HepG2 (cell line): Measurements from ENCODE around the gene CCDC57. TPM values are rescaled to one million over a fixed set of nuclear protein-coding genes. Genes with fewer than 3 reads are reported as not detected.

Experiments used
- ATAC-seq: fragments of 200-7000 bp; cut with Tn5 transposase; 3 replicates; pipeline ENCODE4 v1.9.1; 2020; ENCODE audit warnings: mild to moderate bottlenecking, moderate library complexity
- BruUV-seq: library from RNA; stranded (reverse); fragments of 400-500 nt; replicated peaks from 2 replicates; lab custom pipeline; 2021; lab: Mats Ljungman, UMichigan
- CTCF ChIA-PET: fragments of 300-600 bp; formaldehyde crosslinking; extraction: SDS; loops from one replicate; lab custom pipeline; 2021; ENCODE audit warnings: low total read pairs, inconsistent platforms, low intra/inter-chr PET ratio; lab: Yijun Ruan, JAX
- POLR2A ChIA-PET: fragments of 350-600 bp; sonication (Branson Sonifier 250); formaldehyde crosslinking; loops from one replicate; lab custom pipeline; 2020; ENCODE audit warnings: antibody characterized with exemption, inconsistent platforms; lab: Yijun Ruan, JAX
- DNase-seq: peaks from one replicate; pipeline ENCODE4 v3.0.0-alpha.2; 2015; ENCODE audit warnings: low spot score
- FAIRE-seq: peaks from 3 replicates; lab custom pipeline; 2011; peaks lifted over from hg19 to GRCh38; lab: Jason Lieb, UNC
- H2AFZ ChIP-seq: one replicate; pipeline ENCODE4 v1.6.1; 2011; ENCODE audit warnings: low read length, inconsistent platforms
- H3K27ac ChIP-seq: fragments of 300-600 bp; 3 replicates; pipeline ENCODE4 v1.8.0; 2011; ENCODE audit warnings: mixed run types, mild to moderate bottlenecking, mixed read lengths, low read length, inconsistent platforms; ENCODE audit not compliant: insufficient read depth; ENCODE audit errors: extremely low read length
- H3K27me3 ChIP-seq, 2 experiments: fragments of 200-600 bp in 1 of 2; 2 replicates in 1 of 2; 3 replicates in 1 of 2; pipeline versions ENCODE4 v1.6.0 to v1.8.0; 2011; ENCODE audit warnings: low read length in 2 of 2, mild to moderate bottlenecking in 2 of 2, moderate library complexity in 2 of 2, inconsistent platforms in 1 of 2; ENCODE audit not compliant: insufficient read depth in 2 of 2, control insufficient read depth in 1 of 2
- H3K36me3 ChIP-seq, 2 experiments: fragments of 200-600 bp in 1 of 2; replicated peaks in 1 of 2; 2 replicates in 1 of 2; 3 replicates in 1 of 2; pipeline versions ENCODE4 v1.5.1 to v1.8.0; 2011; ENCODE audit warnings: low read length in 2 of 2, inconsistent platforms in 1 of 2; ENCODE audit not compliant: insufficient read depth in 2 of 2, control insufficient read depth in 1 of 2
- H3K4me1 ChIP-seq: 2 replicates; pipeline ENCODE4 v1.5.1; 2012; ENCODE audit warnings: low read length, inconsistent platforms; ENCODE audit not compliant: insufficient read depth
- H3K4me2 ChIP-seq: 2 replicates; pipeline ENCODE4 v1.6.0; 2011; ENCODE audit warnings: low read depth, low read length, inconsistent platforms
- H3K4me3 ChIP-seq, 3 experiments: fragments of 200-600 bp in 1 of 3; sonication (generic), shearing (Covaris generic) in 1 of 3; replicated peaks in 1 of 3; 2 replicates each; pipeline ENCODE4 v1.5.1; 2011 to 2016; ENCODE audit warnings: low read length in 3 of 3, inconsistent platforms in 2 of 3, low read depth in 2 of 3, mild to moderate bottlenecking in 2 of 3, control low read depth in 1 of 3, mixed read lengths in 1 of 3; ENCODE audit not compliant: insufficient read depth in 1 of 3
- H3K79me2 ChIP-seq: one replicate; pipeline ENCODE4 v1.6.1; 2011; ENCODE audit warnings: low read length, inconsistent platforms; ENCODE audit not compliant: insufficient read depth
- H3K9ac ChIP-seq: 2 replicates; pipeline ENCODE4 v1.6.0; 2011; ENCODE audit warnings: mild to moderate bottlenecking, low read depth, low read length, inconsistent platforms; ENCODE audit not compliant: insufficient read depth
- H3K9me3 ChIP-seq: 2 replicates; pipeline ENCODE4 v1.5.1; 2012; ENCODE audit warnings: mild to moderate bottlenecking, low read length
- H4K20me1 ChIP-seq: 2 replicates; pipeline ENCODE4 v1.6.0; 2011; ENCODE audit warnings: inconsistent platforms, mild to moderate bottlenecking, low read length, moderate library complexity; ENCODE audit not compliant: insufficient read depth
- ATF2 ChIP-seq: sonication (generic); formaldehyde crosslinking; IDR thresholded peaks from 2 replicates; pipeline ENCODE4 v1.4.0; 2020; ENCODE audit warnings: missing genetic modification reagents
- CENPBD1 ChIP-seq: sonication (generic); formaldehyde crosslinking; IDR thresholded peaks from 2 replicates; pipeline ENCODE4 v1.8.0; 2022; ENCODE audit warnings: missing genetic modification reagents, low read depth, mild to moderate bottlenecking, borderline replicate concordance
- JARID2 ChIP-seq: sonication (generic); formaldehyde crosslinking; IDR thresholded peaks from 2 replicates; pipeline ENCODE4 v1.8.1; 2023; ENCODE audit warnings: missing genetic modification reagents, inconsistent platforms; ENCODE audit not compliant: insufficient replicate concordance
- JUN ChIP-seq: sonication (generic); formaldehyde crosslinking; IDR thresholded peaks from 2 replicates; pipeline ENCODE4 v1.4.0; 2020; ENCODE audit warnings: mild to moderate bottlenecking, missing genetic modification reagents
- PAF1 ChIP-seq: IDR thresholded peaks from 2 replicates; pipeline ENCODE4 v1.6.1; 2016; ENCODE audit warnings: missing genetic modification reagents, missing compliant biosample characterization
- ZBTB4 ChIP-seq: sonication (generic); formaldehyde crosslinking; IDR thresholded peaks from 2 replicates; pipeline ENCODE4 v1.4.0; 2020; ENCODE audit warnings: missing genetic modification reagents, mild to moderate bottlenecking, borderline replicate concordance
- ZNF101 ChIP-seq: sonication (generic); formaldehyde crosslinking; IDR thresholded peaks from 2 replicates; pipeline ENCODE4 v1.4.0; 2020; ENCODE audit warnings: mild to moderate bottlenecking, low read depth, missing genetic modification reagents, borderline replicate concordance
- ZNF160 ChIP-seq: sonication (generic); formaldehyde crosslinking; IDR thresholded peaks from 2 replicates; pipeline ENCODE4 v1.8.0; 2022; ENCODE audit warnings: mild to moderate bottlenecking, inconsistent platforms, missing genetic modification reagents
- ZNF512 ChIP-seq: sonication (generic); formaldehyde crosslinking; IDR thresholded peaks from 2 replicates; pipeline ENCODE4 v1.4.0; 2020; ENCODE audit warnings: mild to moderate bottlenecking, missing genetic modification reagents
- ZNF639 ChIP-seq: conservative IDR thresholded peaks from 2 replicates; pipeline ENCODE4 v1.6.1; 2018; ENCODE audit warnings: missing genetic modification reagents
- WGBS: methylation state at CpG from one replicate; pipeline ENCODE4 v1.1.6; 2017; ENCODE audit warnings: low lambda C conversion rate; 5-methylcytosine and 5-hydroxymethylcytosine counted together
- in situ Hi-C: cut with HindIII; loops from 2 replicates; pipeline ENCODE4 v1.10.0; 2017; ENCODE audit warnings: low pct_unique_long_range_greater_than_20kb; ENCODE audit not compliant: extremely low pct_ligation_motif_present
- intact Hi-C: fragments of 100-400 bp; cut with micrococcal nuclease; formaldehyde crosslinking; loops from one replicate; pipeline ENCODE4 v1.10.0; 2022; ENCODE audit not compliant: unreplicated experiment
- polyA plus RNA-seq, 8 experiments: library from polyadenylated mRNA; depleted of rRNA in 3 of 8; stranded (reverse) in 7 of 8; unstranded in 1 of 8; fragments of >200 nt; fragmentation: Illumina TruSeq in 4 of 8; extraction: Trizol in 4 of 8; gene quantifications; 2 replicates each; pipeline versions ENCODE4 v1.2.1 to v1.2.3, GENCODE V29; 2011 to 2016; ENCODE audit warnings: low read depth in 4 of 8, missing spikeins in 1 of 8, mixed read lengths in 1 of 8; ENCODE audit not compliant: insufficient read depth in 1 of 8
- total RNA-seq, 5 experiments: library from RNA; depleted of rRNA; stranded (reverse); fragments of >200 nt; fragmentation: Illumina TruSeq; extraction: Trizol; gene quantifications; 2 replicates each; pipeline ENCODE4 v1.2.3, GENCODE V29; 2016; ENCODE audit warnings: low read depth in 1 of 5

Gene CCDC57
- total and polyA plus RNA-seq, 2 of the 13 experiments (the other 11 are each of a cell fraction or from before 2014, with no cell fraction given): 59.3 to 59.9 TPM

GRCh38 chr17:82167028-82167427 is 45.6 kb downstream of the CCDC57 start (continued):
- TF ChIP-seq PAF1 (CRISPR knock-in tag) (no peak), ZNF639 (CRISPR knock-in tag) (no peak), ZNF512 (no peak), CENPBD1 (CRISPR knock-in tag) (no peak), ZNF160 (CRISPR knock-in tag) (no peak)

- Histone ChIP-seq H3K9me3 (no peaks in the 10 kb centered on the region), H3K9ac (no peak overlapping the region), H3K36me3 (peaks cover 4 to 16% of the 10 kb centered on the region in 2 experiments; a peak in 3 of 5 replicates), H3K4me2 (no peak overlapping the region), H3K4me1 (no peaks in the 10 kb centered on the region), H3K27ac (no peak overlapping the region), H3K27me3 (no peaks in the 10 kb centered on the region)
- POLR2A ChIA-PET: no interaction called here
- in situ Hi-C loops: no loop called here
- DNase-seq: no peak
- FAIRE-seq: no peak
- intact Hi-C loops: no loop called here
- TF ChIP-seq JARID2 (CRISPR knock-in tag) (no peak), ATF2 (CRISPR knock-in tag) (no peak), ZBTB4 (CRISPR knock-in tag) (no peak), JUN (CRISPR knock-in tag) (no peak), ZNF101 (CRISPR knock-in tag) (no peak)
- TF ChIP-seq, all 625 proteins: peak for 0
- ATAC-seq: no peak
- no TSS peak for BruUV-seq
- Histone ChIP-seq H3K4me3 (no peak overlapping the region), H3K79me2 (no peaks in the 10 kb centered on the region), H4K20me1 (no peaks in the 10 kb centered on the region), H2AFZ (no peak overlapping the region)
- 96% methylated on average over 3 of the region's 3 CpGs for WGBS
- CTCF ChIA-PET: no interaction called here
Measured at GRCh38 chr17:82164853-82165252, 47.8 kb downstream of the CCDC57 start.
